Measurements from ENCODE around the gene SLC12A8.

- no peak for TF ChIP-seq POLR2A (IDR thresholded peaks at IDR 0.05)
- TF ChIP-seq CTCF (IDR thresholded peaks at IDR 0.05) = no peak
- no peak for TF ChIP-seq POLR2AphosphoS5 (IDR thresholded peaks at IDR 0.05)
- TF ChIP-seq EP300 (IDR thresholded peaks at IDR 0.05; ENCODE audit: low read depth) = no peak
Observed at GRCh38 chr3:125186261-125186787, 26.2 kb downstream of the SLC12A8 start.
